HCT116 (cell line): ENCODE results near the gene VDAC2. TPM values are rescaled to one million over a fixed set of nuclear protein-coding genes. Genes with fewer than 3 reads are reported as not detected.

Source experiments
- ATAC-seq: fragments of 200-7000 bp; cut with Tn5 transposase; 2 replicates; pipeline ENCODE4 v1.9.1; 2020; ENCODE audit warnings: mild to moderate bottlenecking, moderate library complexity
- BruUV-seq: library from RNA; stranded (reverse); fragments of 400-500 nt; replicated peaks from 2 replicates; lab custom pipeline; 2021; lab: Mats Ljungman, UMichigan
- CTCF ChIA-PET: fragments of 300-600 bp; sonication (Branson Sonifier 250); formaldehyde crosslinking; loops from one replicate; lab custom pipeline; 2021; ENCODE audit warnings: antibody characterized with exemption; lab: Charles Lee
- POLR2A ChIA-PET: fragments of 300-600, 350-600 bp; sonication (Branson Sonifier 250); formaldehyde crosslinking; loops from one replicate; lab custom pipeline; 2021; ENCODE audit warnings: antibody characterized with exemption; lab: Charles Lee
- RAD21 ChIA-PET, 2 experiments: fragments of 300-600 bp; sonication (Branson Sonifier 250); formaldehyde crosslinking; loops; one replicate each; lab custom pipeline; 2023; ENCODE audit warnings: low total read pairs in 2 of 2; ENCODE audit not compliant: uncharacterized antibody in 2 of 2, unreplicated experiment in 2 of 2, low non-redundant PET in 1 of 2; lab: Charles Lee
- DNase-seq: peaks from one replicate; pipeline ENCODE4 v3.0.0-alpha.2; 2010; ENCODE audit warnings: low read depth, low spot score
- H2AFZ ChIP-seq: fragments of 200-600 bp; shearing (Covaris generic), sonication (generic); 2 replicates; pipeline ENCODE4 v1.6.1; 2017; ENCODE audit warnings: low read depth, mixed run types, mixed read lengths, antibody characterized with exemption, low read length; ENCODE audit not compliant: poor library complexity, severe bottlenecking
- H3K27ac ChIP-seq: 2 replicates; pipeline ENCODE4 v1.5.1; 2012; ENCODE audit warnings: low read depth, low read length
- H3K27me3 ChIP-seq: fragments of 200-600 bp; sonication (generic); 2 replicates; pipeline ENCODE4 v1.6.1; 2016; ENCODE audit warnings: mixed run types, low read length, mixed read lengths; ENCODE audit not compliant: insufficient read depth
- H3K36me3 ChIP-seq, 2 experiments: fragments of 200-500 bp in 1 of 2; fragments of 200-600 bp in 1 of 2; sonication (Bioruptor generic) in 1 of 2; sonication (generic) in 1 of 2; 2 replicates each; pipeline versions ENCODE4 v1.5.1 to v1.6.1; 2014 to 2016; ENCODE audit warnings: low read length in 2 of 2, inconsistent platforms in 1 of 2, mixed read lengths in 1 of 2, mixed run types in 1 of 2; ENCODE audit not compliant: insufficient read depth in 2 of 2, control insufficient read depth in 1 of 2
- H3K4me1 ChIP-seq, 2 experiments: fragments of 200-600 bp in 1 of 2; sonication (generic) in 1 of 2; 2 replicates each; pipeline versions ENCODE4 v1.5.1 to v1.6.1; 2012 to 2017; ENCODE audit warnings: low read length in 2 of 2, inconsistent platforms in 1 of 2, mild to moderate bottlenecking in 1 of 2, mixed read lengths in 1 of 2, mixed run types in 1 of 2, moderate library complexity in 1 of 2; ENCODE audit not compliant: insufficient read depth in 2 of 2, control insufficient read depth in 1 of 2
- H3K4me2 ChIP-seq: fragments of 200-600 bp; sonication (generic); 2 replicates; pipeline ENCODE4 v1.6.1; 2017; ENCODE audit warnings: mixed run types, low read length, mixed read lengths
- H3K4me3 ChIP-seq, 2 experiments: fragments of 200-600 bp in 1 of 2; sonication (generic) in 1 of 2; replicated peaks in 1 of 2; 2 replicates each; pipeline ENCODE4 v1.5.1; 2011 to 2016; ENCODE audit warnings: low read length in 2 of 2, control low read depth in 1 of 2, low read depth in 1 of 2, mild to moderate bottlenecking in 1 of 2, mixed read lengths in 1 of 2, mixed run types in 1 of 2
- H3K79me2 ChIP-seq: fragments of 200-600 bp; sonication (generic); 2 replicates; pipeline ENCODE4 v1.6.1; 2017; ENCODE audit warnings: mild to moderate bottlenecking, mixed run types, low read length, moderate library complexity, mixed read lengths; ENCODE audit not compliant: insufficient read depth
- H3K9ac ChIP-seq: fragments of 200-600 bp; sonication (generic); 2 replicates; pipeline ENCODE4 v1.6.1; 2016; ENCODE audit warnings: low read length, mixed read lengths
- H3K9me2 ChIP-seq: fragments of 200-600 bp; sonication (generic), shearing (Covaris generic); 2 replicates; pipeline ENCODE4 v1.6.1; 2017; ENCODE audit warnings: mixed run types, mild to moderate bottlenecking, moderate library complexity; ENCODE audit not compliant: insufficient read depth
- H3K9me3 ChIP-seq, 2 experiments: fragments of 200-500 bp in 1 of 2; fragments of 200-600 bp in 1 of 2; sonication (Bioruptor generic) in 1 of 2; sonication (generic) in 1 of 2; 2 replicates each; pipeline ENCODE4 v1.6.1; 2014 to 2017; ENCODE audit warnings: low read length in 2 of 2, mixed read lengths in 2 of 2, inconsistent platforms in 1 of 2, low read depth in 1 of 2, mild to moderate bottlenecking in 1 of 2, mixed run types in 1 of 2, moderate library complexity in 1 of 2; ENCODE audit not compliant: control insufficient read depth in 1 of 2, insufficient read depth in 1 of 2
- H4K20me1 ChIP-seq: fragments of 200-600 bp; sonication (generic), shearing (Covaris generic); 2 replicates; pipeline ENCODE4 v1.6.1; 2017; ENCODE audit warnings: mixed run types, mild to moderate bottlenecking, moderate library complexity; ENCODE audit not compliant: insufficient read depth
- EGR1 ChIP-seq: IDR thresholded peaks from 2 replicates; pipeline ENCODE4 v1.6.1; 2012; ENCODE audit warnings: low read depth
- ELF1 ChIP-seq: IDR thresholded peaks from 2 replicates; pipeline ENCODE4 v1.6.1; 2012; ENCODE audit warnings: low read depth, borderline replicate concordance
- POLR2A ChIP-seq: IDR thresholded peaks from 2 replicates; pipeline ENCODE4 v1.7.0; 2011; ENCODE audit warnings: borderline replicate concordance; ENCODE audit not compliant: insufficient read depth, insufficient read length; ENCODE audit errors: extremely low read depth
- POLR2AphosphoS5 ChIP-seq: IDR thresholded peaks from 2 replicates; pipeline ENCODE4 v1.6.1; 2011; ENCODE audit warnings: mild to moderate bottlenecking, low read depth, low read length, moderate library complexity
- SIN3A ChIP-seq: IDR thresholded peaks from 2 replicates; pipeline ENCODE4 v1.6.1; 2012; ENCODE audit warnings: low read depth
- SP1 ChIP-seq: IDR thresholded peaks from 2 replicates; pipeline ENCODE4 v1.6.1; 2012; ENCODE audit warnings: low read depth
- SRF ChIP-seq: IDR thresholded peaks from 2 replicates; pipeline ENCODE4 v1.6.1; 2012; ENCODE audit warnings: low read depth
- YY1 ChIP-seq: IDR thresholded peaks from 2 replicates; pipeline ENCODE4 v1.6.1; 2011; ENCODE audit warnings: low read length, low read depth, moderate library complexity, mild to moderate bottlenecking; ENCODE audit not compliant: insufficient replicate concordance; ENCODE audit errors: extremely low read depth
- intact Hi-C: fragments of 100-400 bp; cut with micrococcal nuclease; formaldehyde crosslinking; loops from 2 replicates; pipeline ENCODE4 v1.10.0; 2022
- total RNA-seq: library from RNA; stranded (reverse); gene quantifications from one replicate; pipeline ENCODE4 v1.2.1, GENCODE V29; 2021; ENCODE audit not compliant: unreplicated experiment

Gene VDAC2
- total RNA-seq, 1 experiment from 2014 or later, result 289 TPM

DNA sequence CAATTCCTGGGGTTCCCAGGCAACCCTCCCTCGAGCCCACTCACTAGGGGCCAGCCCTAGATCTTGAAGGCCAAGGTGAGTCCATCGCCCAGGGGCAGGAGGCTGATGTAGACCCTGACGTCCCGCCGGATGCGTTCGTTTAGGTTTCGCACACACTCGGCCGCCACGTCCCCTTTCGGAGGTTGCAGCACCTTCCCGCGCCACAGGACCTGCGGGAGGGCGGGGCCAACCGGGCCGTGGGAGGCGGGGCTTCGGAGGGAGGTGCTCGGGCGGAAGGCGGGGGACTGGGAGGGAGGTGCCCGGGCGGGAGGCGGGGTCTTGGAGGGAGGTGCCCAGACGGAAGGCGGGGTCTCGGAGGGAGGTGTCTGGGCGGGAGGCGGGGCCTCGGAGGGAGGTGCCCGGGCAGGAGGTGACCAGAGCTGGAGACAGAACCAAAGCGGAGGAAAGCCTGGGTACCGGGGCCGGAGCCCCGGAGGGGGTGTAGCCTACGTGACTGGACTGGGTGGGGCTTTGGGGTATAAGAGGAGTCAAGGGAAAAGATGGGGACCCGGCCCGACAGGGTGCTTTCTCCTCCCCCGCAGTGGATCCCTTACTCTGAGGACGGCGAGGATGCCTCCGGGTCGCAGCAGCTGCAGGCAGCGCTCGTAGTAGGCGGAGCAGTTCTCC is 23.6 kb downstream of the VDAC2 start:
- RAD21 ChIA-PET, result interaction anchor here in 1 of 2 experiments (0.8 kb wide), 1 partner anchor 408 kb away, joined by 5 read pairs; no protein-coding TSS in a partner anchor
- Histone ChIP-seq H3K79me2 (peaks cover 35% of the 10 kb centered on the region), H3K27me3 (no peaks in the 10 kb centered on the region), H2AFZ (no peak overlapping the region), H3K4me2 (peak overlapping the region; percentile 93), H3K4me1 (peaks cover 2 to 29% of the 10 kb centered on the region in 2 experiments; a peak in 3 of 4 replicates), H3K9me2 (no peaks in the 10 kb centered on the region), H3K9me3 (no peaks in the 10 kb centered on the region), H3K4me3 (peak overlapping the region; percentile 71 to 78), H3K36me3 (peaks cover 21 to 29% of the 10 kb centered on the region in 2 experiments), H4K20me1 (peaks cover 7% of the 10 kb centered on the region; the same call in 1 of the 2 replicates), H3K27ac (peak overlapping the region; percentile 92), H3K9ac (peak overlapping the region; percentile 90)
- CTCF ChIA-PET, result interaction anchor here (0.6 to 2.8 kb wide), 7 partner anchors 28 to 1348 kb away, joined by 3 to 47 read pairs (median 4); a partner anchor contains a TSS
- intact Hi-C loops, result loop anchor here (1.0 to 2.0 kb wide), 2 partner anchors 46 to 121 kb away; no protein-coding TSS in a partner anchor
- TF ChIP-seq SP1 (peak; percentile 31; the same call in 1 of the 2 replicates), SRF (no peak), YY1 (peak; percentile 7), SIN3A (peak; percentile 26), ELF1 (no peak), POLR2A (no peak), EGR1 (peak; percentile 62), POLR2AphosphoS5 (peak; percentile 8)
- BruUV-seq, result TSS peak; percentile 42
- POLR2A ChIA-PET, result interaction anchor here (1.0 to 2.5 kb wide), 3 partner anchors 24 to 167 kb away, joined by 4 to 14 read pairs (median 5); partner anchors contain the start of genes VDAC2 and ZNF503
- ATAC-seq (peak; percentile 76), DNase-seq (peak; percentile 87)
